ENCODE results near the gene C16orf89. TPM values are rescaled to one million over a fixed set of nuclear protein-coding genes. Genes with fewer than 3 reads are reported as not detected.

C16orf89 gene
- polyA plus RNA-seq, 2 donors = 0.26 to 0.88 TPM

DNA sequence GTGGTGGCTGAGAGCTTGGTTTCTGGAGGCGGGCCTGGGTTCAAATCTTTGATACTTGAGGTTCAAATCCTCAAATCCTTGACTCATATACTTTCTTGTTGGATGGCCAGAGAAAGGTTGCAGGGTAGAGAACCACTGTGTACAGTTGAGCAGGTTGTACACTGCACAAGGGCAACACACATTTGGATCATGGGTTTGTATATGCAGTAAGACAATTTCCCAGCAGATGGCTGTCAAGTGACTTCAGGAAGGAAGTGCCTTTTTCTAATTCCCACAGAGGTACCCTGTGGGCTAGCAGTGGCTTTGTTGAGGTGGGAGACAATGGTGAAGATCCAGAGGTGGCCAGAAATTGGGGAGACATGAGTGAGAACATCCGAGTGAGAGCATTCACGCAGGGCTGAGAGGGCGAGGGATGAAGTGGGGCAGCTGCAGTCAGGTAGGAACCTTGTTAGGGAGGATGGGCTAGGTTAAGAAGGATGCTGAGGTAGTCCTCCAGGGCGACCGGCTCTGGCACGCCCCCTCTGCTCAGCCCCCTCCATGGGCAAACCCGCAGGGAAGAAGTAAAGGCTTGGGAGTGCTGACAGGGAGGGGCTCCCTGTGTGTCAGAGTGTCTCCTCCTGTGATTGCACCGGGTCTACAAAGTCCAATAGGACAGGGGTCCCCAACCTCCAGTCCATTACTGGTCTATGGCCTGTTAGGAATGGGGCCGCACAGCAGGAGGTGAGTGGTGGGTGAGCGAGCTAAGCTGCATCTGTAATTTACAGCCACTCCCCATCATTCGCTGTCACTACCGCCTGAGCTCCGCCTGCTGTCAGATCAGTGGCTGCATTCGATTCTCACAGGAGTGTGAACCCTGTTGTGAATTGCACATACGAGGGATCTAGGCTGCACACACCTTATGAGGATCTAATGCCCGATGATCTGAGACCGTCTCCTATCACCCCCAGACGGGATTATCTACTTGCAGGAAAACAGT lies 2.7 kb downstream of the C16orf89 start:
- no peaks in the 10 kb centered on the region for H3K27me3 ChIP-seq (ENCODE audit: control insufficient read depth in 1 of 2, insufficient read depth in 2 of 2, low read length in 2 of 2)
- no peaks in the 10 kb centered on the region for H3K9me3 ChIP-seq (ENCODE audit: control insufficient read depth in 2 of 2, insufficient read depth in 1 of 2, low read depth in 1 of 2, low read length in 1 of 2)
- H3K4me1 ChIP-seq (ENCODE audit: control insufficient read depth in 2 of 2, insufficient read depth in 2 of 2, low read length in 1 of 2) = peaks cover 0 to 4% of the 10 kb centered on the region in 2 donors
- 67 to 71% methylated on average over 19 of the region's 19 CpGs for WGBS, 2 donors
- no peak overlapping the region for H3K27ac ChIP-seq (ENCODE audit: low read depth in 2 of 2, low read length in 1 of 2)
- no peak overlapping the region for H3K4me3 ChIP-seq (ENCODE audit: low read depth in 1 of 2, low read length in 2 of 2)
- no peaks in the 10 kb centered on the region for H3K36me3 ChIP-seq (ENCODE audit: control insufficient read depth in 2 of 2, insufficient read depth in 2 of 2, low read length in 1 of 2)

- Histone ChIP-seq H3K4me3 (ENCODE audit: low read depth in 1 of 2, low read length in 2 of 2) (no peak overlapping the region), H3K36me3 (ENCODE audit: control insufficient read depth in 2 of 2, insufficient read depth in 2 of 2, low read length in 1 of 2) (no peaks in the 10 kb centered on the region), H3K27me3 (ENCODE audit: control insufficient read depth in 1 of 2, insufficient read depth in 2 of 2, low read length in 2 of 2) (no peaks in the 10 kb centered on the region), H3K27ac (ENCODE audit: low read depth in 2 of 2, low read length in 1 of 2) (no peak overlapping the region), H3K4me1 (ENCODE audit: control insufficient read depth in 2 of 2, insufficient read depth in 2 of 2, low read length in 1 of 2) (peaks cover 0 to 4% of the 10 kb centered on the region in 2 donors), H3K9me3 (ENCODE audit: control insufficient read depth in 2 of 2, insufficient read depth in 1 of 2, low read depth in 1 of 2, low read length in 1 of 2) (no peaks in the 10 kb centered on the region)
- WGBS, 2 donors = 74 to 82% methylated on average over 11 of the region's 11 CpGs
Measured at GRCh38 chr16:5062051-5062450, 3.7 kb downstream of the C16orf89 start.

- no peaks in the 10 kb centered on the region for H3K27me3 ChIP-seq (ENCODE audit: control insufficient read depth in 1 of 2, insufficient read depth in 2 of 2, low read length in 2 of 2)
- no peaks in the 10 kb centered on the region for H3K9me3 ChIP-seq (ENCODE audit: control insufficient read depth in 2 of 2, insufficient read depth in 1 of 2, low read depth in 1 of 2, low read length in 1 of 2)
- 84 to 86% methylated on average over 10 of the region's 10 CpGs for WGBS, 2 donors
- H3K27ac ChIP-seq (ENCODE audit: low read depth in 2 of 2, low read length in 1 of 2) = no peak overlapping the region
- H3K4me3 ChIP-seq (ENCODE audit: low read depth in 1 of 2, low read length in 2 of 2) = no peak overlapping the region
- no peaks in the 10 kb centered on the region for H3K36me3 ChIP-seq (ENCODE audit: control insufficient read depth in 2 of 2, insufficient read depth in 2 of 2, low read length in 1 of 2)
- no peaks in the 10 kb centered on the region for H3K4me1 ChIP-seq (ENCODE audit: control insufficient read depth in 2 of 2, insufficient read depth in 2 of 2, low read length in 1 of 2)
Measured at GRCh38 chr16:5060073-5060641, 5.6 kb downstream of the C16orf89 start.

GRCh38 chr16:5059386-5060072 lies 6.2 kb downstream of the C16orf89 start:
- 82 to 86% methylated on average over 6 of the region's 6 CpGs for WGBS, 2 donors
- no peaks in the 10 kb centered on the region for H3K36me3 ChIP-seq (ENCODE audit: control insufficient read depth in 2 of 2, insufficient read depth in 2 of 2, low read length in 1 of 2)
- no peaks in the 10 kb centered on the region for H3K27me3 ChIP-seq (ENCODE audit: control insufficient read depth in 1 of 2, insufficient read depth in 2 of 2, low read length in 2 of 2)
- H3K4me3 ChIP-seq (ENCODE audit: low read depth in 1 of 2, low read length in 2 of 2) = no peak overlapping the region
- H3K9me3 ChIP-seq (ENCODE audit: control insufficient read depth in 2 of 2, insufficient read depth in 1 of 2, low read depth in 1 of 2, low read length in 1 of 2) = no peaks in the 10 kb centered on the region
- H3K4me1 ChIP-seq (ENCODE audit: control insufficient read depth in 2 of 2, insufficient read depth in 2 of 2, low read length in 1 of 2) = no peaks in the 10 kb centered on the region
- no peak overlapping the region for H3K27ac ChIP-seq (ENCODE audit: low read depth in 2 of 2, low read length in 1 of 2)

- Histone ChIP-seq H3K36me3 (ENCODE audit: control insufficient read depth in 2 of 2, insufficient read depth in 2 of 2, low read length in 1 of 2) (no peaks in the 10 kb centered on the region), H3K9me3 (ENCODE audit: control insufficient read depth in 2 of 2, insufficient read depth in 1 of 2, low read depth in 1 of 2, low read length in 1 of 2) (no peaks in the 10 kb centered on the region), H3K4me3 (ENCODE audit: low read depth in 1 of 2, low read length in 2 of 2) (no peak overlapping the region), H3K27ac (ENCODE audit: low read depth in 2 of 2, low read length in 1 of 2) (no peak overlapping the region), H3K4me1 (ENCODE audit: control insufficient read depth in 2 of 2, insufficient read depth in 2 of 2, low read length in 1 of 2) (no peaks in the 10 kb centered on the region), H3K27me3 (ENCODE audit: control insufficient read depth in 1 of 2, insufficient read depth in 2 of 2, low read length in 2 of 2) (no peaks in the 10 kb centered on the region)
- 63% methylated on average over 7 of the region's 7 CpGs for WGBS, 2 donors
Measured at GRCh38 chr16:5058476-5058875, 7.3 kb downstream of the C16orf89 start.

DNA sequence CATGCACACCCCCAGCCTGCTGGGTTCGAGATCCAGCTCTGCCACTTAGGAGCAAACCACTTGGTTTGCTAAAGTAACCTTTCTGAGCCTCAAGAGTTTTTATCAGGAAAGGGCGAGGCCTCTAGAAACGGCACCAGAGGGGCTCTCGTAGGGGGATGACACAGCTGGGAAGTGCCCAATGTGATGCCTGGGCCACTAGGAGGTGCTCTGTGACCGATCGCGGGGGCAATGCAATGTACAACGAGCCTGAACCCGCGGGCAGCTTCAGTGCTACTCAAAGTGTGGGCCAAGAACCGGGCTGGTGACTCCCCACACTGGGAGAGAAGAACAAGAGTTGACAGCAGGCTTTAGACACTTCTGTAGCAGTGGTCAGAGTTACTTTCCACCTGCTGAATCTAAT lies 9.4 kb downstream of the C16orf89 start:
- no peaks in the 10 kb centered on the region for H3K27me3 ChIP-seq (ENCODE audit: control insufficient read depth in 1 of 2, insufficient read depth in 2 of 2, low read length in 2 of 2)
- 14 to 19% methylated on average over 11 of the region's 11 CpGs for WGBS, 2 donors
- no peaks in the 10 kb centered on the region for H3K36me3 ChIP-seq (ENCODE audit: control insufficient read depth in 2 of 2, insufficient read depth in 2 of 2, low read length in 1 of 2)
- H3K4me3 ChIP-seq (ENCODE audit: low read depth in 1 of 2, low read length in 2 of 2) = no peak overlapping the region
- H3K27ac ChIP-seq (ENCODE audit: low read depth in 2 of 2, low read length in 1 of 2) = no peak overlapping the region
- H3K9me3 ChIP-seq (ENCODE audit: control insufficient read depth in 2 of 2, insufficient read depth in 1 of 2, low read depth in 1 of 2, low read length in 1 of 2) = no peaks in the 10 kb centered on the region
- no peaks in the 10 kb centered on the region for H3K4me1 ChIP-seq (ENCODE audit: control insufficient read depth in 2 of 2, insufficient read depth in 2 of 2, low read length in 1 of 2)

DNA sequence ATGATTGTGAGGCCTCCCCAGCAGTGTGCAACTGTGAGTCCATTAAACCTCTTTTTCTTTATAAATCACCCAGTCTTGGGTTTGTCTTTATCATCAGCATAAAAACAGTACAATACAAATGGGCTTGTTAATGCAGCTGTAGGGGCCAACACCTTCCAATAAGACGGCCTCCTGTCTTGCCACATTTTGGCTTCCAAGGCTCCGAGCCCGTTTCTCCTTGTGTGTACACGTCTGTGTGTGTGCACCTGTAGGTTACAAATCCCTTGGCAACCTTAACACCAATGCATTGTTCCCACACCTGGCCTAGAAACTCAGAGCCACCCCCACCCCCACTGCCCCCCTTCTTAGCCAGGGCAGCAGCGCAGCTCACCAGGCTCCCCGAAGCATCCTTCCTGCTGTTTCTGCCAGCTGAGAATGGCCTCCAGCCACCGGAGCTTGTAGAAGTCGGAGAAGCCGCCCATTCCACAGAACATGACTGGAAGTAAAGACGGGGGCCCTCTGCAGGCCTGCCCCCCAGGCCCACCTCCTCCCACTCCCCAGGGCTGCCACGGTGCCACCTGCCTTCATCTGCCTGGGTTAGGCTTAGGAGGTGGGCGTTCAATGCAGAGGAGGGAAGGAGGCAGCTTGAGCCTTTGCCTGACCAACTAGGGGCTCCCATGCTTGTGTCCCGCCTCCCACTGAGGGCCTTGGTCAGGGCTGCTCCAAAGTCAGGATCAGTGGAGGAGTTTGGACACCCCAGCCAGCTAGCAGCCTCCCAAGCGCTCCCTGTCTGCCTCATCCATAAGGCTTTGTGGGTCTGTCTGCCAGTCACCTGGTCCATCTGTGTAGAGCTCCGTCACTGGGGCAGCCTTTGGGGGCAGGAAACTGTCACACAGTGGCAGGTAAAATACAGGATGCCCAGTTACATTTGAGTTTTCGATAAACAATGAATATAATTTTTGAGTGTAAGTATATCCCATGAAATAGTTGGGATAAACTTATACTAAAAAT lies 10.6 kb downstream of the C16orf89 start:
- WGBS, 2 donors = 61 to 66% methylated on average over 16 of the region's 16 CpGs
- H3K27ac ChIP-seq (ENCODE audit: low read depth in 2 of 2, low read length in 1 of 2) = no peak overlapping the region
- H3K9me3 ChIP-seq (ENCODE audit: control insufficient read depth in 2 of 2, insufficient read depth in 1 of 2, low read depth in 1 of 2, low read length in 1 of 2) = no peaks in the 10 kb centered on the region
- H3K36me3 ChIP-seq (ENCODE audit: control insufficient read depth in 2 of 2, insufficient read depth in 2 of 2, low read length in 1 of 2) = no peaks in the 10 kb centered on the region
- H3K27me3 ChIP-seq (ENCODE audit: control insufficient read depth in 1 of 2, insufficient read depth in 2 of 2, low read length in 2 of 2) = no peaks in the 10 kb centered on the region
- H3K4me1 ChIP-seq (ENCODE audit: control insufficient read depth in 2 of 2, insufficient read depth in 2 of 2, low read length in 1 of 2) = no peaks in the 10 kb centered on the region
- no peak overlapping the region for H3K4me3 ChIP-seq (ENCODE audit: low read depth in 1 of 2, low read length in 2 of 2)

GRCh38 chr16:5046914-5047313 lies 18.8 kb downstream of the C16orf89 start:
- H3K9me3 ChIP-seq (ENCODE audit: control insufficient read depth in 2 of 2, insufficient read depth in 1 of 2, low read depth in 1 of 2, low read length in 1 of 2) = no peaks in the 10 kb centered on the region
- H3K27me3 ChIP-seq (ENCODE audit: control insufficient read depth in 1 of 2, insufficient read depth in 2 of 2, low read length in 2 of 2) = peaks cover 0 to 3% of the 10 kb centered on the region in 2 donors
- no peak overlapping the region for H3K27ac ChIP-seq (ENCODE audit: low read depth in 2 of 2, low read length in 1 of 2)
- 73 to 83% methylated on average over 2 of the region's 2 CpGs for WGBS, 2 donors
- no peaks in the 10 kb centered on the region for H3K36me3 ChIP-seq (ENCODE audit: control insufficient read depth in 2 of 2, insufficient read depth in 2 of 2, low read length in 1 of 2)
- no peaks in the 10 kb centered on the region for H3K4me1 ChIP-seq (ENCODE audit: control insufficient read depth in 2 of 2, insufficient read depth in 2 of 2, low read length in 1 of 2)
- H3K4me3 ChIP-seq (ENCODE audit: low read depth in 1 of 2, low read length in 2 of 2) = no peak overlapping the region

All from esophagus (tissue), 2 donors.